Measurements from ENCODE around the gene ZBTB44.
"Not testable (repeated sequence)": the region's sequence is repeated elsewhere in the genome, so short reads cannot be mapped to it uniquely, and the experiment has no call there.

Gene ZBTB44

DNA sequence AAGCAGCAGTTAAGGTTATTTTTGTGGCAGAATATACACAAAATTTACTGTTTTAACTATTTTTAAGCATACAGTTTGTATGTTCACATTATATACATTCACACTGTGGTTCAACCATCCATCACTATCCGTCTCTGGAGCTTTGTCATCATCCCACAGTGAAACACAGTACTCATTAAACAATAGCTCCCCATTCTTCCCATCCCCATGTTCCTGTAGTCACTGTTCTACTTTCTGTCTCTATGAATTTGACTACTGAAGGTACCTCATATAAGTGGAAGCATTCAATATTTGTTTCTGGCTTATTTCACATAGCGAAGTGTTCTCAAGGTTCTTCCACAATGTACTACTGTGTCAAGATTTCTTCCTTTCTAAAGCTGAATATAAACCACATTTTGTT, 32.6 kb downstream of the ZBTB44 start:
- peaks cover 6% of the 10 kb centered on the region for H3K4me1 ChIP-seq (ENCODE audit: insufficient read depth, low read length, poor library complexity, severe bottlenecking)
- H3K9ac ChIP-seq (ENCODE audit: low read depth, low read length, poor library complexity, severe bottlenecking): no peak overlapping the region
- H3K79me2 ChIP-seq (ENCODE audit: insufficient read depth, low read length): peaks cover 93% of the 10 kb centered on the region
- no peak overlapping the region for H3K4me3 ChIP-seq (ENCODE audit: low read length, poor library complexity, severe bottlenecking)
- H3K9me2 ChIP-seq (replicated peaks; ENCODE audit: low read depth, low read length): no peaks in the 10 kb centered on the region
- peaks cover 7% of the 10 kb centered on the region; the same call in 1 of the 2 replicates for H3K9me3 ChIP-seq (ENCODE audit: insufficient read depth, low read depth, low read length)
- no peaks in the 10 kb centered on the region for H3K27me3 ChIP-seq (ENCODE audit: insufficient read depth, low read length, poor library complexity, severe bottlenecking)
- H3K36me3 ChIP-seq (ENCODE audit: insufficient read depth, low read length): peaks cover 29% of the 10 kb centered on the region
- H2AFZ ChIP-seq (ENCODE audit: low read length): no peak overlapping the region
- TF ChIP-seq, protein P1, sequence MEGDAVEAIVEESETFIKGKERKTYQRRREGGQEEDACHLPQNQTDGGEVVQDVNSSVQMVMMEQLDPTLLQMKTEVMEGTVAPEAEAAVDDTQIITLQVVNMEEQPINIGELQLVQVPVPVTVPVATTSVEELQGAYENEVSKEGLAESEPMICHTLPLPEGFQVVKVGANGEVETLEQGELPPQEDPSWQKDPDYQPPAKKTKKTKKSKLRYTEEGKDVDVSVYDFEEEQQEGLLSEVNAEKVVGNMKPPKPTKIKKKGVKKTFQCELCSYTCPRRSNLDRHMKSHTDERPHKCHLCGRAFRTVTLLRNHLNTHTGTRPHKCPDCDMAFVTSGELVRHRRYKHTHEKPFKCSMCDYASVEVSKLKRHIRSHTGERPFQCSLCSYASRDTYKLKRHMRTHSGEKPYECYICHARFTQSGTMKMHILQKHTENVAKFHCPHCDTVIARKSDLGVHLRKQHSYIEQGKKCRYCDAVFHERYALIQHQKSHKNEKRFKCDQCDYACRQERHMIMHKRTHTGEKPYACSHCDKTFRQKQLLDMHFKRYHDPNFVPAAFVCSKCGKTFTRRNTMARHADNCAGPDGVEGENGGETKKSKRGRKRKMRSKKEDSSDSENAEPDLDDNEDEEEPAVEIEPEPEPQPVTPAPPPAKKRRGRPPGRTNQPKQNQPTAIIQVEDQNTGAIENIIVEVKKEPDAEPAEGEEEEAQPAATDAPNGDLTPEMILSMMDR (conservative IDR thresholded peaks at IDR 0.05; ENCODE audit: low read length): no peak
- TF ChIP-seq EZH2phosphoT487 (IDR thresholded peaks at IDR 0.05; ENCODE audit: borderline replicate concordance): no peak
- H3F3A ChIP-seq (ENCODE audit: low read depth): no peaks in the 10 kb centered on the region
- no peak overlapping the region for H3K4me2 ChIP-seq (ENCODE audit: low read depth, low read length, poor library complexity, severe bottlenecking)
- peaks cover 41% of the 10 kb centered on the region for H4K20me1 ChIP-seq (ENCODE audit: insufficient read depth, low read length, poor library complexity, severe bottlenecking)

DNA sequence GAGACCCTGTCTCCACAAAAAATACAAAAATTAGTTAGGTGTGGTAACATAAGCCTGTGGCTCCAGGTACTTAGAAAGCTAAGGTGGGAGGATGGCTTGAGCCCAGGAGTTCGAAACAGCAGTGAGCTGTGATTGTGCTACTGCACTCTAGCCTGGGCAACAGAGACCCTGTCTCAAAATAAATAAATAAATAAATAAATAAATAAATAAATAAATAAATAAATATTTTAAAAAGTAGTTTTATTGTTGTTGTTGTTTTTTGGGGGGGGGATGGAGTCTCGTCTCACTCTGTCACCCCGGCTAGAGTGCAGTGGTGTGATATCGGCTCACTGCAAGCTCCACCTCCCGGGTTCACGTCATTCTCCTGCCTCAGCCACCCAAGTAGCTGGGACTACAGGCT, 33.4 kb downstream of the ZBTB44 start:
- Histone ChIP-seq H3K79me2 (ENCODE audit: insufficient read depth, low read length) (peaks cover 93% of the 10 kb centered on the region), H4K20me1 (ENCODE audit: insufficient read depth, low read length, poor library complexity, severe bottlenecking) (peaks cover 42% of the 10 kb centered on the region), H3K36me3 (ENCODE audit: insufficient read depth, low read length) (peaks cover 22% of the 10 kb centered on the region)
- not testable (repeated sequence) for H3K9ac ChIP-seq (ENCODE audit: low read depth, low read length, poor library complexity, severe bottlenecking); H3K9me3 ChIP-seq (ENCODE audit: insufficient read depth, low read depth, low read length); H3K27me3 ChIP-seq (ENCODE audit: insufficient read depth, low read length, poor library complexity, severe bottlenecking); H3K9me2 ChIP-seq (replicated peaks; ENCODE audit: low read depth, low read length); H3F3A ChIP-seq (ENCODE audit: low read depth); H3K4me1 ChIP-seq (ENCODE audit: insufficient read depth, low read length, poor library complexity, severe bottlenecking); H3K4me3 ChIP-seq (ENCODE audit: low read length, poor library complexity, severe bottlenecking); H2AFZ ChIP-seq (ENCODE audit: low read length); H3K4me2 ChIP-seq (ENCODE audit: low read depth, low read length, poor library complexity, severe bottlenecking)

DNA sequence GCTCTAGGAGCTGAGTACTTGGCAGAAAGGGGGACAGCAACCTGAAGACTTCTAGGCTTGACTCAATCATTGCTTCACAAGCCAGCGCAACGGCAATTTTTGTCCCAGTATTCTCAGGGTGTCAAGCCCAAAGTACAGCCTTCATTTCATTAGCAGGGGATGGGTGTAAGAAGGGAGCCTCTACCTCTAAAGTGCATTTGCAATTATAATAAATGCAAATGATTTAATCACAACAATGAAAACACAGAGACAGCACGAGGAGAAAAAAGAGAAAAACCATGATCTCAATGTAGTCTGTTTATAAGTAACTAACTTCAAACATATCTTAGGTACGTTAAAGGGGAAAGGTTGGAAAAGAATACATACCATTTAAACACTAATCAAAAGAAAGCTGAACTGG, 34.7 kb downstream of the ZBTB44 start:
- peaks cover 21% of the 10 kb centered on the region for H3K36me3 ChIP-seq (ENCODE audit: insufficient read depth, low read length)

DNA sequence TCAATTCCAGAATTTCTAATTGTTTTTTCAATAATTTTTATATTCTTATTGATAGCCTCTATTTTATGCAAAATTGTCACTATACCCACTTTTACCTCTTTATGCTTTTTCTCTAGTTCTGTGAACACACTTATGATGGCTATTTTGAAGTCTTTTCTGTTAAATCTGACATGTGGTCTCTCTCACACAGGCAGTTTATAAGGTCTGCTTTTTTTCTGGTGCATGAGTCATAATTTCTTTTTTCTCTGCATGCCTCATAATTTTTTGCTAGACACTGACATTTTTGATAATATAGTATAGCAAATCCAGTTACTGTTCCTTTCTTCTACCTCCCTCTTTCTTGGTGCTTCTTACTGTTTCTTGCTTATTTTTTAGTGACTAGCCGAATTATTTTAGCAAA, 36.0 kb downstream of the ZBTB44 start:
- Histone ChIP-seq H3K9me3 (ENCODE audit: insufficient read depth, low read depth, low read length) (peaks cover 7% of the 10 kb centered on the region; the same call in 1 of the 2 replicates), H3K4me2 (ENCODE audit: low read depth, low read length, poor library complexity, severe bottlenecking) (no peak overlapping the region), H4K20me1 (ENCODE audit: insufficient read depth, low read length, poor library complexity, severe bottlenecking) (peaks cover 38% of the 10 kb centered on the region), H3K27me3 (ENCODE audit: insufficient read depth, low read length, poor library complexity, severe bottlenecking) (no peaks in the 10 kb centered on the region), H3K9me2 (replicated peaks; ENCODE audit: low read depth, low read length) (no peaks in the 10 kb centered on the region), H3K36me3 (ENCODE audit: insufficient read depth, low read length) (peaks cover 22% of the 10 kb centered on the region), H2AFZ (ENCODE audit: low read length) (no peak overlapping the region), H3K9ac (ENCODE audit: low read depth, low read length, poor library complexity, severe bottlenecking) (no peak overlapping the region), H3K79me2 (ENCODE audit: insufficient read depth, low read length) (peaks cover 88% of the 10 kb centered on the region), H3K4me1 (ENCODE audit: insufficient read depth, low read length, poor library complexity, severe bottlenecking) (peaks cover 6% of the 10 kb centered on the region), H3F3A (ENCODE audit: low read depth) (no peaks in the 10 kb centered on the region), H3K4me3 (ENCODE audit: low read length, poor library complexity, severe bottlenecking) (no peak overlapping the region)
- TF ChIP-seq EZH2phosphoT487 (IDR thresholded peaks at IDR 0.05; ENCODE audit: borderline replicate concordance): no peak
- TF ChIP-seq, protein P1 (conservative IDR thresholded peaks at IDR 0.05; ENCODE audit: low read length): no peak

More for the DNA sequence above, 34.7 kb downstream of the ZBTB44 start:
- Histone ChIP-seq H3K9me3 (ENCODE audit: insufficient read depth, low read depth, low read length) (peaks cover 7% of the 10 kb centered on the region; the same call in 1 of the 2 replicates), H3F3A (ENCODE audit: low read depth) (no peaks in the 10 kb centered on the region), H3K4me2 (ENCODE audit: low read depth, low read length, poor library complexity, severe bottlenecking) (no peak overlapping the region), H3K79me2 (ENCODE audit: insufficient read depth, low read length) (peaks cover 94% of the 10 kb centered on the region), H4K20me1 (ENCODE audit: insufficient read depth, low read length, poor library complexity, severe bottlenecking) (peaks cover 37% of the 10 kb centered on the region), H2AFZ (ENCODE audit: low read length) (no peak overlapping the region), H3K9ac (ENCODE audit: low read depth, low read length, poor library complexity, severe bottlenecking) (no peak overlapping the region), H3K4me3 (ENCODE audit: low read length, poor library complexity, severe bottlenecking) (no peak overlapping the region), H3K4me1 (ENCODE audit: insufficient read depth, low read length, poor library complexity, severe bottlenecking) (peaks cover 6% of the 10 kb centered on the region), H3K9me2 (replicated peaks; ENCODE audit: low read depth, low read length) (no peaks in the 10 kb centered on the region), H3K27me3 (ENCODE audit: insufficient read depth, low read length, poor library complexity, severe bottlenecking) (no peaks in the 10 kb centered on the region)
- TF ChIP-seq EZH2phosphoT487 (IDR thresholded peaks at IDR 0.05; ENCODE audit: borderline replicate concordance): no peak
- TF ChIP-seq, protein P1 (conservative IDR thresholded peaks at IDR 0.05; ENCODE audit: low read length): no peak
